HG03060 (cell line): Measurements from ENCODE around the gene TAS2R46.
"Not testable (repeated sequence)": the region's sequence is repeated elsewhere in the genome, so short reads cannot be mapped to it uniquely, and the experiment has no call there.

ENCODE experiments used
- ATAC-seq: cut with Tn5 transposase; IDR thresholded peaks from one replicate; pipeline ENCODE4 v1.9.1; 2021; ENCODE audit warnings: low read depth, moderate number of reproducible peaks; ENCODE audit not compliant: unreplicated experiment

TAS2R46 gene

DNA sequence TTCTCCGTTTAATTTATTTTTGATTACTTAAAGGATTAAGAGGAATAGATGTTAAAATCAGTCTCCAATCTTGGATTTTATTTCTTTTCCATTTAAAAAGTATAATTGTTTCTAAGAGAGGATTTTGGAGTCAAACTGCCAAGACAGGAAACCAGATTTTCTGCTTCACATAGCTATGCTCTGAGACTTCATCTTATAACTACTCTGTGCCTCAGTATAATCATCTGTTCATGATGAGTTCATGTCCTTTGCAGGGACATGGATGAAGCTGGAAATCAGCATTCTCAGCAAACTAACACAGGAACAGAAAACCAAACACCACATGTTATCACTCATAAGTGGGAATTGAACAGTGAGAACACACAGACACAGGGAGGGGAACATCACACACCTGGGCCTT lies 21.9 kb downstream of the TAS2R46 start:
- ATAC-seq, result no peak

DNA sequence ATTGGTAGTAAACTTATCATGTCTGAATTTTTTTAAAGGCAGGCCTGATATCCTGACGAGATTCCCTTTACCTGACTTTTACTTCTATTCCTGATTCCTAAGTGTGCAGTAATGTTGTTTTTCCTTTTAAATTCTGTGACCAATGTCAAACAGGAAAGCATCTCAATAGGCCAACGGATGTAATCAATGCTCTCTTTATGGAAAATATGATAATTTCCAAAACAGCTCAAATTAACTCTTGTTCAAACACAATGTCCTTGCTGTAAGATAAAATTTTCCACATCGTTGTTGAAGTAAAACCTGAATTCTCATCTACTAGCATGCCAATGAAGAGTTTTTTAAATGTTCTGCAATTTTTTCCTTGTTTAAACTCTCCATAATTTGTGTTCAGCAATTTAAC lies 22.9 kb downstream of the TAS2R46 start:
- no peak for ATAC-seq

GRCh38 chr12:11033959-11034358 lies 28.1 kb downstream of the TAS2R46 start:
- not testable (repeated sequence) for ATAC-seq

DNA sequence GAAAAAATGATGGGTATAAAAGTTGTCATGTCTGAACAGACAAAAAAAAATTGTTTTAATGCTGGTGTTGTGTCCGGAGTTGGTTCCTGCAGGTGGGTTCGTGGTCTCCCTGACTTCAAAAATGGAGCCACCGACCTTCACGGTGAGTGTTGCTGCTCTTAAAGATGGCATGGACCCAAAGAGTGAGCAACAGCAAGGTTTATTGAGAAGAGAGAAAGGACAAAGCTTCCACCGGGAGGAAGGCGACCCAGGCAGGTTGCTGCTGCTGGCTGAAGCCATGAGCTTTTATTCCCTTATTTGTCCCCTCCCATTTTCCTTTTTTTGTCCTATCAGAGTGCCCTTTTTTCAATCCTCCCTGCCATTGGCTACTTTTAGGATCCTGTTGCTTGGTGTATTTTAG lies 30.8 kb downstream of the TAS2R46 start, which contains the start of gene TAS2R31:
TAS2R31 (minus strand) TSS at position 101 of the 400 bp plus-strand sequence; CDS start at position 29, 72 bp downstream.
- no peak for ATAC-seq

DNA sequence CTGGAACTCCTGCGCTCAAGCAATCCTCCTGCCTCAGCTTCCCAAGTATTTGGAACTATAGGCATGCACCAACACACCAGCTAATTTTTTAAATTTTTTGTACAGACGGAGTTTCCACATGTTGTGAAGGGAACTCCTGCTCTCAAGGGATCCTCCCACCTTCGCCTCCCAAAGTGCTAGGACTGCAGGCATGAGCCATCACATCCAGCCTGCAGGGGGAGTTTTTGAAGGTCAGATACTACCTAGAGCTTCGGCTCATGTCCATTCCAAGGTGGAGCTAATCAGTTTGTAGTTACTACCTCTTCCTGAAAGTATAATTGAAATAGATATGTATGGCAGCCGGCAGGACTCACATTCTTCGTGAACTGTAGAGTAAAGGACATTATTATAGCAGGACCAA lies 36.0 kb downstream of the TAS2R46 start:
- ATAC-seq, result no peak

DNA sequence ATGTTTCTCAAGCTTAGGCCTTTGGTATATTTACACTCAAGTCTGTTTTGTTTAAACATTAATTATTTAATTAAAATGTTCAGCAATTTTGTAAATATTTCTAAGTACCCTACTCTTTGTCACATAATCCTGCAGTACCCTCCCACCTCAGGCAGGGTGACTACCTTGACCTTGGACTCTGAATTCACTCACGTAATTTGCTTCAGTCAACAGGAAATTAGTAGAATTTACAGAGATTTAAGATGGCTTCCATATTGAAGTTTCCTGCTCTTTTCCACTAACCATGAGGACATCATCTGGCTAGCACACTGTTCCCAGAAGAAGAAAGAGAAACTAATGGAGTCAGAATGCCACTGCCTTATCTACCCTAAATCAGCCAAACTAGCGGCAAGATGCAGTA lies 38.7 kb downstream of the TAS2R46 start:
- ATAC-seq, result no peak

DNA sequence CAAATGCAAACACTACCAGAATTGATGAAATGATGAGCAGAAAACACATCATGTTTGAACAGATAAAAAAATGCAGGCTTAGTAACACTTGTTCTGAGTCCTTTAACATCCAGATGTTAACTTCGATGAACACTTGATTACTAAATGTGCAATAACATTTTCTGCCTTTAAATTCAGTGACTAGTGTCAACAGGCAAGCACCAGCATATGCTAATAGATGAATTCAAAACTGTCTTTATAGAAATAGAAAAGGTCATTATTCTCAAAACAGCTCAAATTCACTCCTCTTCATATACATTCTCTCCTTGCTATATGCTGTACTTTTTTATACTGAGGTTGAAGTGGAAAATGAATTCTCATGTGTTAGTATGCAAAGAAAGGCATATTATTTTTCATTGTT lies 39.6 kb downstream of the TAS2R46 start, which contains the start of gene TAS2R19:
TAS2R19 (minus strand) TSS at position 101 of the 400 bp plus-strand sequence; CDS start at position 52, 49 bp downstream.
- no peak for ATAC-seq

GRCh38 chr12:11016937-11017336 lies 45.2 kb downstream of the TAS2R46 start:
- ATAC-seq, result no peak

DNA sequence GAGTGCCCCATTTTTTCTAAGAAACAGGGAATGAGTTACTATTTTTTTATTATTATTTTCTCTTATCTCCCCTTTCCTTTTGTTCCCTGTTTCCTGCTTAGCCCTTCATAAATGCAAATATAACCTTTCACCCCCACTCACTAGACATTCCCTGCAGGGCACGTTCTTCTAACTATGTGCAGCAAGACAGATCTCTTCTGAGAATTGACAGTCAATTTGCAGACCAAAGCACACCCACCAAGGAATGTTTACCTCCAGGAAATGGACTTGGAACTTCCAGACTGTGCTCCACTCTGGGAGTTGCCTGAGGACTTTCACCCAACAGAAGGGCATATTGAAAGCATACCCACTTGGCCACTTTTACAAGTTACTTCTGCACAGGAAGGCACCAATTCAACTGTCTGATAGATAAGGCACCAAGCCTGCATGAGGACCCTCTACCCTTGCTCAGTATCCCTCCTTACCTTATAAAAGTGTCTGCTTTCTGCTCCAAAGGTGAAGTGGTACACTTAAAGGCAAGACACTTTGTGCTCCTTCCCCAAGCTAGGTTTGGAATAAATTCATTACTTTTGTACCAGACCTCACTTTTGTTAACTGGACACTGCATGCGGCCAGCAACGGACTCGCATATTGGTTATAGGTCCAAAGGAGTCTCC lies 46.2 kb downstream of the TAS2R46 start:
- ATAC-seq, result no peak

DNA sequence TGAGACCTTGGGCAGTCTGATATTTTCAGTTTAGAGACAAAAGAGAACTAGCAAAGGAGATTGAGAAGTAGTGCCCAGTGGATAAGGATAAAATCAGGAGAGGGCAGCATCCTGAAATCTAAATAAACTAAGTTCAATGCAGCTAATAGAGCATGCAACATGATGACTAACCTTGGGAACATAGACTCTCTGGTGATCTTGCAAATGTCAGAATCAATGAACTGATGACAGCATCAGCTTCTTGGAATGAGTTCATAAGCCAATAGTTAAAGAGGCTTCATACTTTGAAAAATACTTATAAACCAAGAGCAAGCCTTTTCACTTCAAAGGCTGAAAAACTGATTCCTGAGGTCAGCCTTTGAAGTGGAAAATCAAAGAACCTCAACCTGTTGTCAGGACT lies 47.9 kb downstream of the TAS2R46 start:
- ATAC-seq, result no peak
